Peyer's patch (tissue), 4 donors: ENCODE results near the gene LGI4. TPM values are rescaled to one million over a fixed set of nuclear protein-coding genes. Genes with fewer than 3 reads are reported as not detected.

Source experiments
- DNase-seq, 3 donors: peaks; one replicate each; pipeline ENCODE4 v3.0.0-alpha.2; 2017 to 2019
- H3K27ac ChIP-seq, 4 donors: fragments of 200-600 bp; sonication (generic); one replicate each; pipeline ENCODE4 v1.5.1; 2016 to 2019
- H3K27me3 ChIP-seq, 2 donors: fragments of 200-600 bp; sonication (generic); one replicate each; pipeline ENCODE4 v1.5.1; 2019
- H3K36me3 ChIP-seq, 3 donors: fragments of 200-600 bp; sonication (generic); one replicate each; pipeline ENCODE4 v1.5.1; 2016 to 2019
- H3K4me1 ChIP-seq, 4 donors: fragments of 200-600 bp; sonication (generic); one replicate each; pipeline ENCODE4 v1.5.1; 2016 to 2019
- H3K4me3 ChIP-seq, 4 donors: fragments of 200-600 bp; sonication (generic); 1 replicate in 3 of 4; 2 replicates in 1 of 4; pipeline ENCODE4 v1.5.1; 2016 to 2019; ENCODE audit warnings: mild to moderate bottlenecking in 1 of 4
- H3K9me3 ChIP-seq, 4 donors: fragments of 200-600 bp; sonication (generic); one replicate each; pipeline ENCODE4 v1.5.1; 2016 to 2019; ENCODE audit warnings: mild to moderate bottlenecking in 1 of 4
- POLR2A ChIP-seq, 2 donors: fragments of 450-650 bp; IDR thresholded peaks; one replicate each; pipeline ENCODE4 v1.5.1; 2017; ENCODE audit warnings: antibody characterized with exemption in 2 of 2, mild to moderate bottlenecking in 2 of 2, moderate library complexity in 2 of 2
- total RNA-seq, 4 donors: library from RNA; depleted of rRNA; stranded (reverse); fragments of >200 nt; gene quantifications; one replicate each; pipeline ENCODE4 v1.1.0, GENCODE V29; 2016
- TF ChIP-seq, protein P1 (sequence below), 6 experiments: fragments of 450-650 bp in 4 of 6; fragments of 200-600 bp in 2 of 6; sonication (generic) in 1 of 6; IDR thresholded peaks; one replicate each; pipeline ENCODE4 v1.5.1; 2017 to 2019; ENCODE audit warnings: antibody characterized with exemption in 6 of 6, mild to moderate bottlenecking in 3 of 6, moderate library complexity in 1 of 6

Gene LGI4
- total RNA-seq, 4 donors from 2014 or later: 6.1 to 37.3 (median 14.4) TPM

DNA sequence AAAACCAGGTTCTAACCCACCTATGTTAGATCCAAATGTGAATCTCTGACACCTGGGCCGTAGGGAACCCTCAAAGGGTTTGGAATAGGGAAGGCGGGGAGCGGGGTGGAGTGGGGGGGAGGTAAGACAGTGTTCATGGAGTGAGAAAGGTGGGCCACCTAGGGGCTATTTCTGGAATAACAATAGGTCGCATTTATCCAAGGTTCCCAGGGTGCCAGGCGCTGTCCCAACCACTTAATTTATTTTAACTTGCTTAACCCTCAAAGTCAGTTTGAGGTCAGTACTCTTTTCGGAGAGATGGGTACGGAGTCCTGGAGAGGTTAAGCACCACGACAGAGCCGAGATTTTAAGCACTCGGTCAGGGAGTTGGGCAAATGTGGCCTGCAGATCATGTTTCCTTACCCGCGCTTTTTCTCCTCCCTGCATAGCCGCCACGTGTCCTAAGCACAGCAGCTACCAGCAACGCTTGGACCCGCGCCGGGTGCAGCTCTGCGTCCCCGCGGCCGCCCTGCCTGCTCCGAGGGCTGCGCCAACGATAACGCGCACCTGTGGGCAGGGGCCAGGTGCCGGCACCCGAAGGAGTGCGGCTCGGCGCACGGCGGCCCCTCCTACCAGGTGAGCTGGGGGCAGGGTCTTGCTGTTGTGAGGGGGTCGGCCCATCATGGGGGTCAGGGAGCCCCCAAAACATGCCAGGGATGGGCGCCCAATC is 44.2 kb downstream of the LGI4 start:
- H3K4me3 ChIP-seq: no peak overlapping the region
- no peaks in the 10 kb centered on the region for H3K36me3 ChIP-seq
- TF ChIP-seq POLR2A (IDR thresholded peaks at IDR 0.05): no peak
- TF ChIP-seq, protein P1, sequence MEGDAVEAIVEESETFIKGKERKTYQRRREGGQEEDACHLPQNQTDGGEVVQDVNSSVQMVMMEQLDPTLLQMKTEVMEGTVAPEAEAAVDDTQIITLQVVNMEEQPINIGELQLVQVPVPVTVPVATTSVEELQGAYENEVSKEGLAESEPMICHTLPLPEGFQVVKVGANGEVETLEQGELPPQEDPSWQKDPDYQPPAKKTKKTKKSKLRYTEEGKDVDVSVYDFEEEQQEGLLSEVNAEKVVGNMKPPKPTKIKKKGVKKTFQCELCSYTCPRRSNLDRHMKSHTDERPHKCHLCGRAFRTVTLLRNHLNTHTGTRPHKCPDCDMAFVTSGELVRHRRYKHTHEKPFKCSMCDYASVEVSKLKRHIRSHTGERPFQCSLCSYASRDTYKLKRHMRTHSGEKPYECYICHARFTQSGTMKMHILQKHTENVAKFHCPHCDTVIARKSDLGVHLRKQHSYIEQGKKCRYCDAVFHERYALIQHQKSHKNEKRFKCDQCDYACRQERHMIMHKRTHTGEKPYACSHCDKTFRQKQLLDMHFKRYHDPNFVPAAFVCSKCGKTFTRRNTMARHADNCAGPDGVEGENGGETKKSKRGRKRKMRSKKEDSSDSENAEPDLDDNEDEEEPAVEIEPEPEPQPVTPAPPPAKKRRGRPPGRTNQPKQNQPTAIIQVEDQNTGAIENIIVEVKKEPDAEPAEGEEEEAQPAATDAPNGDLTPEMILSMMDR (IDR thresholded peaks at IDR 0.05): peak; percentile 35 to 66 (median 49)
- H3K9me3 ChIP-seq: no peaks in the 10 kb centered on the region
- H3K4me1 ChIP-seq: peaks cover 0 to 11% (median 9%) of the 10 kb centered on the region in 4 donors
- no peak overlapping the region for H3K27ac ChIP-seq
- DNase-seq: peak in 2 of 3 donors; percentile 69 to 74
- H3K27me3 ChIP-seq: no peaks in the 10 kb centered on the region

DNA sequence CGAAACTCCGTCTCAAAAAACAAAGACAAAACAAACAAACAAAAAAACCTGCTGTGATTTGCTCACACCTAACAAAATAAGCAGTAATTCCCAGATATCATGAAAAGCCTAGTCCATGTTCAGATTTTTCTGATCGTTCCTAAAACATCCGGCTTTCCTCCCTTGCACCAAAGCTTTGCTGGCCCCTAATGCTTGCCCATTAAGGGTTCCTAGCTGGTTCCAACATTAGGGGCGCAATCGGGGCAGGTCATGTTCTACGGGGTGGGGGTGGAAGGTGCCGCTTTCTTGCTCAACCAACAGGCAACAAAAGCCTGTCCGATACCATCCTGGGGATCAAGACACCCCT is 44.7 kb downstream of the LGI4 start:
- no peak for TF ChIP-seq POLR2A (IDR thresholded peaks at IDR 0.05)
- TF ChIP-seq, protein P1 (IDR thresholded peaks at IDR 0.05): no peak
- H3K9me3 ChIP-seq: no peaks in the 10 kb centered on the region
- peaks cover 0 to 11% (median 10%) of the 10 kb centered on the region in 4 donors for H3K4me1 ChIP-seq
- H3K4me3 ChIP-seq: no peak overlapping the region
- no peaks in the 10 kb centered on the region for H3K36me3 ChIP-seq
- no peaks in the 10 kb centered on the region for H3K27me3 ChIP-seq
- DNase-seq: no peak
- H3K27ac ChIP-seq: no peak overlapping the region

DNA sequence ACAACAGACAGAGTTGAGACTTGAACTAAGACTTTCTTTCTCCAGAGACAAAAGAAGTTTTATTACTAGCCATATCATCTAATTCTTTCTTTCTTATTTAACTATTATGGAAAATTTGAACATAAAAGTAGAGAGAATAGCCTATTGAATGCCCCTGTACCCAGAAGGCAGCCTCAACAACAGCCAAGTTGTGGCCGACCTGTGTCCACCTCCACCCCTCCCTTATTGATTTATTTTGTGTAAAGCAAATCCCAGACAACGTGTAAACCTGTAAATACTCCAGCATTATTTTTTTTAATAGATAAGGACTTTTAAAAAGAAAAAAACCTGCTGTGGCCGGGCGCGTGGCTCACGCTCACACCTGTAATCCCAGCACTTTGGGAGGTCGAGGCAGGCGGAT is 45.3 kb downstream of the LGI4 start:
- Histone ChIP-seq H3K36me3 (no peaks in the 10 kb centered on the region), H3K9me3 (no peaks in the 10 kb centered on the region), H3K4me3 (no peak overlapping the region), H3K27ac (no peak overlapping the region), H3K4me1 (peaks cover 0 to 11% (median 10%) of the 10 kb centered on the region in 4 donors), H3K27me3 (no peaks in the 10 kb centered on the region)
- TF ChIP-seq, protein P1 (IDR thresholded peaks at IDR 0.05): no peak
- TF ChIP-seq POLR2A (IDR thresholded peaks at IDR 0.05): no peak
- no peak for DNase-seq

DNA sequence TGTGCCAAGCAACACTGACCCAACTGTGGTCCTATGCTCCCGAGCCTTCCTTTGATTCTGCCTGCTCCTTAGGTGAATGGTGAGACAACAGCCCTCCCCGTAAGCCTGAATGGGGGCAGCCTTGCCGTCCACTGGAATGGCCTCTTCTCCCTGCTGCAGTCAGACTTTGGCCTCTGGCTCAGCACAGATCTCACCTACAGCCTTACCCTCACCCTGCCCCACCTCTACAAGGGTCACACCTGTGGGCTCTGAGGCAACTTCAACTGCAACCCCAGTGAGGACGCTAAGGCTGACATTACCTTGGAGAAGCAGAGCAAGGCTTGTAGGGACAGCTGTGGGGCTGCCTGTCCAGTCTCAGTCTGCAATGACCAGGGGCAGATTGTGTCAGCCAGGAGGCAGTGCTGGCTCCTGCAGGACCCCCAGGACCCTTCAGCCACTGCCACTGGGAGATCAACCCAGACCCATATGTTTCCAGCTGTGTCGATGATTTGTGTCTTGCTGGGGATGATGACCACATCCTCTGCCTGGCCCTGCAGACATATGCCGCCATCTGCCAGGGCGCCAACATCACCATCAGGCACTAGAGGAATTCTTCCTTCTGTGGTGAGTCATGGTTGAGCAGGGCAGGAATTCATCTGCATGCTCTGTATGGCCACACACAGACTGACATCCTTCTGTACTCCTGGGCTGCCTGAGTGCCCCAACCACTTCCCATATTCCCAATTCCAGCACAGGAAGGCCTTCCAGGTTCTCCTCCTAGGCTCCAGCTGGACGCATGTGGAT is 46.5 kb downstream of the LGI4 start:
- Histone ChIP-seq H3K4me3 (no peak overlapping the region), H3K4me1 (peaks cover 0 to 11% (median 10%) of the 10 kb centered on the region in 4 donors), H3K27me3 (no peaks in the 10 kb centered on the region), H3K36me3 (no peaks in the 10 kb centered on the region), H3K27ac (peak overlapping the region in 1 of 4 donors; percentile 19), H3K9me3 (no peaks in the 10 kb centered on the region)
- no peak for DNase-seq
- TF ChIP-seq, protein P1 (IDR thresholded peaks at IDR 0.05): no peak
- TF ChIP-seq POLR2A (IDR thresholded peaks at IDR 0.05): no peak

DNA sequence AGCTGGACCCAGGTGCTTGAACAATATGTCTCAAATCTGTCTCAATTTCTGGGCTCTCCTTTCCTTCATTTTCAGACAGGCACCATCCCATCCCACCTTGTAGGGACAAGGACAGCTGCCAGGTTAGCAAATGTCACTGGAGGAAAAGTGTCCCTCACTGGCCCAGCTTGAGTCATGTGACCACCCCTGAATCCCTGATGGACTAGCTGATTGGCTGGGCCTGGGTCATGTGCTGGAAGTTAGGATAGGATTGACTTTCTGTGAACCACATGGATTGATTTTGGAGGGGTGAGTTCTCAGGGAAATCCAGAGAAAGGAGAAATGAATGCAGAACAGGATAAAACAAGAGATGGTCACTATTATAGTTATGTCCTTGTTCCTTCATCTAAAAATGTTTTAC is 47.5 kb downstream of the LGI4 start:
- Histone ChIP-seq H3K9me3 (no peaks in the 10 kb centered on the region), H3K36me3 (no peaks in the 10 kb centered on the region), H3K27me3 (no peaks in the 10 kb centered on the region), H3K27ac (no peak overlapping the region), H3K4me3 (no peak overlapping the region), H3K4me1 (peaks cover 0 to 11% (median 10%) of the 10 kb centered on the region in 4 donors)
- TF ChIP-seq POLR2A (IDR thresholded peaks at IDR 0.05): no peak
- DNase-seq: no peak

DNA sequence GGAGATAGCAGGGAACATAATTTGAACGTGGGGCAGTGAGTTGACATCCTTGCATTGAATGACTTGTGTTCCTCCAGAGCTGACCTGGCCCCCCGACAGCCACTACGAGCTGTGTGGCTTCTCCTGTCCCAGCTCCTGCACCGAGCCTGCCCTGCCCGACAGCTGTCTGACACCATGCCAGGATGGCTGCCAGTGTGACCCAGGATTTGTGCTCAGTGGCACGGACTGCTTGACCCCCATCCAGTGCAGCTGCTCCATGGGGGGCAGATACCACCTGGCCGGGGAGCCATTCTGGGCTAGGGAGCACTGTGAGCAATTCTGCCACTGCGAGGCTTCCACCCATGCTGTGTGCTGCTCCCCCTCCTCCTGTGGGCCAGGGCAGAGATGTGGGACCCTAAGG is 48.4 kb downstream of the LGI4 start:
- no peak for DNase-seq
- Histone ChIP-seq H3K4me3 (no peak overlapping the region), H3K4me1 (peaks cover 0 to 11% (median 10%) of the 10 kb centered on the region in 4 donors), H3K27ac (peak overlapping the region in 1 of 4 donors; percentile 72), H3K36me3 (no peaks in the 10 kb centered on the region), H3K9me3 (no peaks in the 10 kb centered on the region), H3K27me3 (no peaks in the 10 kb centered on the region)
- TF ChIP-seq, protein P1 (IDR thresholded peaks at IDR 0.05): no peak
- TF ChIP-seq POLR2A (IDR thresholded peaks at IDR 0.05): no peak
